GM10248 (cell line): Measurements from ENCODE around the gene COQ2.
A peak's percentile ranks its signal among the peaks of the same experiment; 100 is the strongest.
"Not testable (repeated sequence)": the region's sequence is repeated elsewhere in the genome, so short reads cannot be mapped to it uniquely, and the experiment has no call there.

Source experiments
- CTCF ChIA-PET: fragments of 300-600 bp; sonication (Branson Sonifier 250); formaldehyde crosslinking; extraction: SDS; loops from one replicate; lab custom pipeline; 2021; ENCODE audit warnings: antibody characterized with exemption; lab: Yijun Ruan, JAX
- POLR2A ChIA-PET: fragments of 350-650 bp; sonication (Branson Sonifier 250); formaldehyde crosslinking; extraction: SDS; loops from one replicate; lab custom pipeline; 2020; ENCODE audit warnings: antibody characterized with exemption; lab: Yijun Ruan, JAX
- DNase-seq: peaks from one replicate; pipeline ENCODE4 v3.0.0; 2012; ENCODE audit errors: extremely low spot score
- CTCF ChIP-seq: IDR thresholded peaks from 2 replicates; pipeline ENCODE4 v1.5.1; 2012; ENCODE audit warnings: mild to moderate bottlenecking, low read depth; ENCODE audit errors: extremely low read depth, missing control alignments, control extremely low read depth

The COQ2 gene

DNA sequence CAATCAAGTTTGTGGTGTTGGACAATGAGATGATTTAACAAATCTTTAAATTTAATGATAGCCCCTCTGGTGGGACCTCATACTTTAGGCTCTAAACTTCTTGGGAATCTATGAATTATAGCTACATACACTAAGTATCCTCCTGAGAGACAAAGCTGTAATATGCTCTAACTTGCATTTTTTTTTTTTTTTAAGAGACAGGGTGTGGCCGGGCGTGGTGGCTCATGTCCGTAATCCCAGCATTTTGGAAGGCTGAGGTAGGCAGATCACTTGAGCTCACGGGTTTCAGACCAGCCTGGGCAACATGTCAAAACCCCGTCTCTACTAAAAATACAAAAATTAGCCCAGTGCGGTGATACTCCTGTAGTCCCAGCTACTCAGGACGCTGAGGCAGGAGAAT lies 23.3 kb upstream of the COQ2 start:
- CTCF ChIA-PET, result no interaction called here
- POLR2A ChIA-PET, result no interaction called here

DNA sequence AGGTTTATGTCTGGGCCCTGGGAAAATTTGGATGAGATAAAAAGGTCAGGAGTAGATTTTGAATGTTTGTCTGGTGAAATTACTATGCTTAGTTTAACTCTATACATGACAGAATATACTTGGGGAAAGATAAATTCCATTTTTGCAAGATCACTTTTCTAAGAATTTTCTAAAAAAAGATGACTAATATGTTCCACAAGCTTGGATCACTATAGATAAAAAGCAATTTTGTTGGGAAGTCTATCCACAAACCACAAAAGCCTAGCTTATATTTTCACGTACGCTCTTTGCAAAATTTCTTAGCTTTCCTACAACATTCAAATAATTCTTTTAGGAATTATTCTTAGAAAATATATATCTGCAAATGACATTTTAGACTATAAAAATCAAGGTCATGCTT lies 20.6 kb upstream of the COQ2 start:
- CTCF ChIA-PET, result no interaction called here
- no peak for DNase-seq
- POLR2A ChIA-PET, result no interaction called here
- no peak for TF ChIP-seq CTCF

More for the DNA sequence above, 23.3 kb upstream of the COQ2 start:
- no peak for DNase-seq
- no peak for TF ChIP-seq CTCF

- ChIA-PET CTCF (interaction anchor here (1.0 to 1.5 kb wide), 3 partner anchors 15 to 37 kb away, joined by 3 to 5 read pairs (median 3); no protein-coding TSS in a partner anchor), POLR2A (interaction anchor here (0.6 kb wide), 1 partner anchor 120 kb away, joined by 3 read pairs; no protein-coding TSS in a partner anchor)
- TF ChIP-seq CTCF, result no peak
- no peak for DNase-seq
These were observed 13.1 kb upstream of the COQ2 start for GRCh38 chr4:83297548-83298260.

DNA sequence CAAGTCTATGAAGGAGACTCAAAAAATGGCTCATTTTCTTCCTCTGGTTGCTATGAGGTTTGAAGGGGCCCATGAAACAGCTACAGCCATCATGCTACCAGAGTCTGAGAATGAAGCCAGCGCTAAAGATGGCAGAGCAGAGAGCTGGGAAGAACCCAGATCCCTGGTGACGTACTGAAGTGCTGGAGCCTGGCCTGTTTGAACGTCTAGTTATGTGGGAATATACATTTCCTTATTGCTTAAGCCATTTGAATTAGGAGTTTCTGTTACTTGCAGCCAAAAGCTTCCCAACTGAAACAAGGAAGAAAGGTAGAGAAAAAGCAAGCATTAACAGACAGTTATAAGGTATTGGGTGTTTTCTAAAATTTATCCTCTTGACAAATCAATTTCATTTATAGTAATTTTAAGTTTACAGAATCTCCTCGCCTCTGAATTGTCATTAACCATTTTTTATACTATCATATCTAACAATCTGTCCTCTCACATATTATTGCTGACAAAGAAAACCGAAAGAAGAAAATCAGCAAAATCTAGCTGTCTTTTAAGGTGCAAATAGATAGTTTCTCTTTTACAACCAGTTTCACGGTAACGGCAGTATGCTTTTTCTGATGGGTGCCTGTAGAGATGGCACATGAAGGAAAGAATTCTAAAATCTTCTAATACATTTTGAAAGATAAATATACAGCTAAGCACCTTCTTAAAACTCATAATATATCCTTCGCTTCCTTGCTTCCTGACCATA lies 8.9 kb upstream of the COQ2 start:
- no peak for TF ChIP-seq CTCF
- ChIA-PET CTCF (interaction anchor here (0.7 to 2.6 kb wide), 4 partner anchors 10 to 23 kb away, joined by 3 to 11 read pairs (median 4); partner anchors contain the start of gene COQ2), POLR2A (no interaction called here)
- no peak for DNase-seq

- DNase-seq, POLR2A ChIA-PET: not testable (repeated sequence)
- CTCF ChIA-PET, result interaction anchor here (1.6 to 3.1 kb wide), 2 partner anchors 9 to 10 kb away, joined by 4 to 14 read pairs; no protein-coding TSS in a partner anchor
These were observed 5.6 kb upstream of the COQ2 start for GRCh38 chr4:83290059-83290774.

DNA sequence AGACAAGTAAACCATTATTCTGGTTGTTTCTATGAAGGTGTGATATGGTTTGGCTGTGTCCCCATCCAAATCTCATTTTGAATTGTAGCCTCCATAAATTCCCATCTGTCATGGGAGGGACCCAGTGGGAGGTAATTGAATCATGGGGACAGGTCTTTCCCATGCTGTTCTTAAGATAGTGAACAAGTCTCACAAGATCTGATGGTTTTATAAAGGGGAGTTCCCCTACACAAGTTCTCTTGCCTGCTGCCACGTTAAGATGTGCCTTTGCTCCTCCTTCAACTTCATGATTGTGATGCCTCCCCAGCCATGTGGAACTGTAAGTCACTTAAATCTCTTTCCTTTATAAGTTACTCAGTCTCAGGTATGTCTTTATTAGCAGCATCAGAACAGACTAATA lies 3.8 kb upstream of the COQ2 start:
- CTCF ChIA-PET, POLR2A ChIA-PET, DNase-seq: not testable (repeated sequence)

- DNase-seq, result peak; percentile 28
- ChIA-PET POLR2A (interaction anchor here (0.8 kb wide), 2 partner anchors 385 to 855 kb away, joined by 3 to 4 read pairs; partner anchors contain the start of gene THAP9), CTCF (interaction anchor here (0.6 to 2.2 kb wide), 10 partner anchors 8 to 823 kb away, joined by 3 to 13 read pairs (median 4); no protein-coding TSS in a partner anchor)
- TF ChIP-seq CTCF, result no peak
These were observed 433 bp upstream of the COQ2 start for GRCh38 chr4:83285055-83285407.
